SK-MEL-5 (cell line): ENCODE data around the gene TMA7. TPM values are rescaled to one million over a fixed set of nuclear protein-coding genes. Genes with fewer than 3 reads are reported as not detected.

Experiments used
- DNase-seq: peaks from one replicate; pipeline ENCODE4 v3.0.0-alpha.2; 2016; ENCODE audit warnings: low read depth, low spot score
- in situ Hi-C: cut with HindIII; loops from 2 replicates; pipeline ENCODE4 v1.10.0; 2016; ENCODE audit warnings: low sequenced_read_pairs, high pct_unique_total_duplicates, low pct_unique_long_range_greater_than_20kb
- total RNA-seq: library from RNA; depleted of rRNA; stranded (reverse); fragments of >200 nt; shearing (Covaris generic); gene quantifications from 2 replicates; pipeline ENCODE4 v1.2.3, GENCODE V29; 2014

Gene TMA7
- total RNA-seq, 1 experiment from 2014 or later = 412 TPM

- DNase-seq = no peak
- in situ Hi-C loops = no loop called here
Observed at GRCh38 chr3:48417529-48418108, 22.4 kb upstream of the TMA7 start.

DNA sequence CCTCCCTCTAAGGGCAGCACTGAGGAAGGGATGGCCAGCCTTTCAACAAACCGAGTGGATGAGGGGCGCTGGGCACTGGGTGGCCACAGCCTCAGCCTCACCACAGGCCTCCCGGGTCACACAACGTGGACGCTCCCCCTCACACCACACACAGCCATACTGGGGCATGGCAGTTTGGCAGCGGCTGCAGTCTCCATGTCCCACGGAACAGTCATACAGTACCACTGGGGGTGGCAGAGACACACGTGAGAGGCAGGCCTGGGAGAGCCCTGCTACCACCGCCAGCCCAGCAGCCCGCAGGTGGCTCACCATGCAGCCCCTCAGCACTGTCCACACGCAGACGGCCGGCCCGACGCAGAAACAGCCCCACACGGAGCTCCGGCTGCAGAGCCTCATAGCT lies 21.9 kb upstream of the TMA7 start:
- DNase-seq = no peak
- in situ Hi-C loops = no loop called here

DNA sequence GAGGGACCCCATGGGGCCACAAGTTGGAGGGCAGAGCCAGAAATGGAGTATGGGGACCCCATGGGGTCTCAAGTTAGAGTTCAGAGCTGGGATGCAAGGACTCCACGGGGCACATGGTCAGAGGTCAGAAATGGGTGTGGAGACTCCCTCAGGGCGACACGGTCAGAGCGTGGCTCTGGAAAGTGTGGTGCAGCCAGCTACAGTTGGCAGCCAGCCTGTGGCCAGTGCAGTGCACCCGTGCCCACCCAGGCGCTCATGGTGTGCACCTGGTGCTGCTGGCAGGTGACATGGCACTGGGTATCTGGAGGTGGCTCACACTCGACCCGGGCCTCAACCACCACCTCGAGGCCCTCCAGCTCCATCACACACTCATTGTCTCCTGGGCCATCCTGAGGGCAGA lies 21.4 kb upstream of the TMA7 start:
- DNase-seq = no peak
- in situ Hi-C loops = no loop called here

DNA sequence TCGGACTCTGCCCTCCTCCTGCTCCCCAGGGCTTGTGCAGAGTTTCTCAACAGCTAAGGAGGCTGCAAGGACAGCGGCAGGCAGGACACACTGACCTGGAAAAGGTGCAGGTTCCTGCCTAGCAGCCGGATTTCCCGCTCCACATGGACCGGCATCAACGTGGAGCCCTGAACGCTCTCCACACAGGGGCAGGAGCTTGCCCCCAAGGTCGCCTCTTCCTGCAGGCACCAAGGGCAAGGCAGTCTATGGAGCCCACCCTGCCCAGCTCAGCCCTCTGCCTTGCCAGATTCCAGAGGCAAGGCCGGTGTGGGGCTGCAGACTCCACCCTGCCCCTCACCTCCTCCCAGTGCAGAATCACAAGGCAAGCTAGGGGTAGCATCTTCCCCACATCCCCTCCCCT lies 20.9 kb upstream of the TMA7 start:
- DNase-seq = no peak
- in situ Hi-C loops = no loop called here

- no peak for DNase-seq
- in situ Hi-C loops = no loop called here
Observed at GRCh38 chr3:48419597-48419996, 20.5 kb upstream of the TMA7 start.

DNA sequence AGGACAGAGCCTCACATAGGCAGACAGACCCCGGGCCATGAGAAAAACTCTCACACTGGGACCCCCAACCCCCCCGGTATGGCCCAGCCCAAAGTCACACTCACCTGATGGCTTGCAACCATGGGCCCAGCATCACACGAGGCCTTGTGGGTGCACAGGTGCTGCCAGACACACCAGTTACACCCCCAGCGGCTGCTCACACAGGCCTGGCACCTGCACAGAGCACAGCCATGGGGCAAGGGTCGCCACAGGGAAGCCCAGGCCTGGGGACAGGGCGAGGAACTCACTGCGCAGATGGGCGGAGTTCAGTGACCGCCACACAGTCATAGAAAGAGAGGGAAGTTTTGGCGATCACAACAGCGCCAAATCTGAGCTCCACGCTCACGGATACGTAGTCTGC lies 19.5 kb upstream of the TMA7 start:
- in situ Hi-C loops = no loop called here

DNA sequence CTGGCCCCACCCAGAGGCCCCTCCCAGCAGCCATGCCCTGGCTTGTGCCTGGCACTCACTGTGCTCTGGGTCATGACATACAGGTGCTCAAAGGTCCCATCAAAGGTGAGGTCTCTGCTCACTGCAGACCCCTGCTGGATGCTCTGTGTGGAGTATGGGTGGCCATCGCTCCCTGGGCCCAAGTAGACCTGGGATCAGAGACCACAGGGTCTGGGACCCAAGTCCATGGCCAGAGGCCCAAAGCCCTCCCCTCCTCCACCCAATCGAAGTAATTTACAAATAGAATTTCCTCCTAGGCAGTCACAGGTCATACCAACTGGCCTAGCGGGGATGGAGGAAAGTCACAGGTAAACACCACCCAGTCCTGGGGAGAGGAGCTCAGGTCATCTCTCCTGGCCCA lies 17.8 kb upstream of the TMA7 start:
- in situ Hi-C loops = no loop called here
- no peak for DNase-seq

More for the DNA sequence above, 19.5 kb upstream of the TMA7 start:
- no peak for DNase-seq

- in situ Hi-C loops = no loop called here
- no peak for DNase-seq
Observed at GRCh38 chr3:48422681-48423080, 17.4 kb upstream of the TMA7 start.

DNA sequence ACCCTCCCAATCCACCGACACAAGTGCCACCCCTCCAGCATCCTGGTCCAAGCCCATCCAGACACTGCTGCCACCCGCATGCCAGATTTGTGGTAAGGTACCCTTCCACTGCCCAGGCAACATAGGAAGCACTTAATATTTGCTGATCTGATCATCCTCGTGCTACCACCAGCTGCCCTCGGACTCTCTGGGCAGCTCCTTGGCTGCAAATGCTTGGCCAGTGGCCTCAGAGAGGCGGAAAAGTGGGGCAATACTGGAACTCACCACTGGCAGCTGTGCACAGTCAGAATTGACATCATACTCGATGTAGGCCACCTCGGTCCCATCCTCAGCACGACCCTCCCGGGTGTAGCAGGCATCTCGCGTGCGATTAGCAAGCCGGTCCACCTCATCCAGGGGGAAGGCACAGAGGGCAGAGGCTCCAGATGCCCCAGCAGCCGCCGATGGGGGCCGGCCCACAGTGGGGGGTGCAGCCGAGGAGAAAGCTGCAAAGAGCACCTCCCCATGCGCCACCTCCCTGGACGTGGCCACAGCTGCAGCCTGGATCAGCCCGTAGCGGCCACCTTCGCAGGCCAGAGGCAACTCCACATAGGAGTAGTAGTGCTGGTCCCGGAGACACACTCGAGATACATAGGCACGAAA lies 16.7 kb upstream of the TMA7 start:
- in situ Hi-C loops = no loop called here
- DNase-seq = no peak

DNA sequence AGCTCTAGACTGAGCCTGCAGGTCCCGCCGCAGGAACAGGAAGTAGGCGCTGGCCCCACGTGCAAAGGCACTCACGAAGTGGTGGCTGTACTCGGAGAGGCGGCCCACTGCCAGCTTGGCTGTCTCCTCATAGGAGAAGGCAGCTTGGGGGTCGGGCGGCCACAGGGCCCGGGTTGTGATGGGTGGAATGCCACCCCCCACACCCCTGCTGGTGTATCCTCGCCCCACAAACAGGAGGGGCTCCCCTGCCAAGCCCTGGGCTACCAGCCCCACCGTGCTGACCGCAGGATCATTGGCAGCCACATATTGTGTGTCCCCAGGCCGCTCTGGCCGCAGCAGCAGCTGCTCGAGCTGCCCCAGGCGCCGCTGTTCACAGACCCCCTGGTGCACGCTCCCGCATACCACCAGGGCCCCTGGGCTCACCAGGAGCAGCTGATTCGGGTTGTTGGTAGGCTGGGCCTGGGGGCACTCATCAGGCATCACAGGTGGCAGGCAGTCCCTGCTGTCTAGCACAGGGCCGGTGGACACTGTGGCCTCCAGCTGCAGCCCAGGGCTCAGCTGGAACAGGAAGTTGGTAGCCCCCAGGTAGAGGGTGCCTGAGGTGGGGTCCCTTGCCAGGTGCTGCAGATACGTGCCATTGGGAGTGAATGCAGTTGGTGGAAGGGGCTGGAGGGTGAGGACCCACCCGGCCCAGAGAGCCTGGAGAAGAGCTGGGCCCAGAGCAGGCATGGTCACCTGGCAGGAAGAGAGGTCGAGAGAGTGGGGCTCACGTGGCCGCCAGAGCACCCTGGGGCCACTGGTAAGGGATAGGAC lies 16.0 kb upstream of the TMA7 start:
- no peak for DNase-seq
- in situ Hi-C loops = no loop called here

DNA sequence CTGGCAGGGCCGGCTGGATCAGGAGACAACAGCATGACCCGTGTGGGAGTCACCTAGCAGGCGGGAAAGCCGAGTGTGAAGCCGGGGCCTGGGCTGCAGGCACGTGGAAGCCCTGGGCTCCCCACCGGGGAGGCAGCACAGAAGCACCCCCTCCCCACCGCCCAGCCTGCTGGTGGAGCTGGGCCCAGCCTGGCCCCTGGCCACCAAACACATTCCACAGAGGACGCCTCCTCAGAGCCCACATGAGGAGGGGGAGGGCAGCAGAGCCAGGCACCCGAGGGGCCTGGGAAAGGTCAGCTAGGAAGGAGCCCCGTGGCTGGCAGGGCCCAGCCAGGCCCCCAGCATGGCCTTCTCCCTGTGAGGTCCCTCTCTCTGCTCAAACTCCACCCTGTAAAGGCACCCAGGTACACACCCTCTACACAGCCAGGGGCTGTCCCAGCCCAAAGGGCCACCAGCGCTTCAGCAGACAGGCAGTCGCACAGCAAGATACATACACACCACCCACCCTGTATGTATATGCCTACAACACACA lies 14.7 kb upstream of the TMA7 start:
- DNase-seq = no peak
- in situ Hi-C loops = no loop called here

DNA sequence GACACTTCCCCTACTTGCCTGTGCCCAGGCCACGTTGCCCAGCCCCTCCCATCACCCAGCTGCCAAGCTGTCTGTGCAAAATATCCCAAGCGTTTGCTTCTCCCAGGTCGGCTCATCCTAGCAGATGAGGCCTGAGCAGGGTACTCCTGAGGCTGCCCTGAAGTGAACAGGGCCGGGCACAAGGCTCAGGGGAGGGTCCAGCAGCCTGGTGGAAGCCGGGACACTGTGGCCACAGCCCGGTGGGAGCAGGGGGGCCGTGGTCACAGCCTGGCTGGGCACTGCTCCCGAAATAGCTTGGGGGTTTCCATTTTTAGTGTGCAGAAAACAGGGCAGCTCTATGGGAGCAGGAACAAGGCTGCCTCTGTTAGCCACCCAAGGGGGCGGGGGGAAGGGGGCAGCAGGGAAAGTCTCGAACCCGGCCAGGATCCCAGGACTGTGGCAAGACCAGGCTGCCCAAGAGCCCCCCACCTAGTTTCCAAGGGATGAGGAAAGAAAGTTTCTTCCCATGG lies 13.6 kb upstream of the TMA7 start:
- peak; percentile 62 for DNase-seq
- in situ Hi-C loops = no loop called here

- in situ Hi-C loops = no loop called here
- no peak for DNase-seq
Observed at GRCh38 chr3:48426944-48427629, 13.0 kb upstream of the TMA7 start.

DNA sequence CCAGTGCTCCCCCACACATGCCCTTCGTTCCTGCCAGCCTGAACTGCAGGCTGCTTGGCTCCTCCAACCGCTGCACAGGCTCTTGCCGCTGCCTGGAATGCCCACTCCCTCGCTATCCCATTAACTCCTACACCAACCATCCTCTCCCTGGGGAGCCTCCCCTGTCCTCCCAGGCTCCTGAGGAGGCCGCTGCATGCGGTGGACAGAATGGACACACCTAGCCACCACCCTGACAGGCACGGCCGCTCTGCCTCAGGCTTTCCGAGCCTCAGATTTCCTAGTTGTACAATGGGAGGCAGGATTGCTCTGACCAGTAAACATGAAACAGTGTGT lies 12.5 kb upstream of the TMA7 start:
- DNase-seq = no peak
- in situ Hi-C loops = no loop called here

DNA sequence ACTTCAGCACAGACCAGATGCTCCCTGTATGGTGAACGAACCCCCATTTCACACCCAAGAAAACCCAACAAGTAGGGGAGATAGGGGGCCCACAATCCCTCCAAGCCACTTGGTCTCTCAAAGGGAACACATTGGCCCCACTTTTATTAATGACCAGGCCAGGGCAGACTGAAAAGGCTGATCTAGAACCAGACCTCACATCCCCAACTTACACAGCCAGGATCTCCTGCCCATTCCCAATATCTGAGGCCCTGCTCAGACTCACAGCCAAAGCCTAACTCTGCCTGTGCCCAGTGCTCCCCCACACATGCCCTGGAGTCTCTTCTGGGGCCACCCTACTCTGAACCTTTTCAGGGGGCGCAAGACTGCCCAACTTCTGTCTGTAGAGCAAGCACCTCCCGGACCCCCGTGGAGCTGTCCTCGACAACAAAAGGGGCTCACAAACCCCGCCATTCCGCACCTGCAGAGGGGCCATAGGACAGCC lies 11.9 kb upstream of the TMA7 start:
- DNase-seq = no peak
- in situ Hi-C loops = no loop called here

GRCh38 chr3:48428572-48429316 lies 11.3 kb upstream of the TMA7 start:
- no peak for DNase-seq
- in situ Hi-C loops = no loop called here

- in situ Hi-C loops = no loop called here
- DNase-seq = no peak
Observed at GRCh38 chr3:48429317-48429959, 10.6 kb upstream of the TMA7 start.
